NT2/D1 (cell line): ENCODE measurements around the gene ACKR3.

Source experiments
- SUZ12 ChIP-seq: IDR thresholded peaks from 2 replicates; pipeline ENCODE4 v1.6.1; 2011; ENCODE audit not compliant: insufficient read length, insufficient read depth; ENCODE audit errors: extremely low read depth
- YY1 ChIP-seq: IDR thresholded peaks from 2 replicates; pipeline ENCODE4 v1.6.1; 2011; ENCODE audit not compliant: insufficient read length, insufficient read depth

GRCh38 chr2:236558036-236558435 is 11.6 kb upstream of the ACKR3 start:
- TF ChIP-seq SUZ12, result no peak
- no peak for TF ChIP-seq YY1
